Stimulated activated CD8-positive, alpha-beta memory T cell treated with anti-CD3 and anti-CD28 coated beads, Interleukin-4, amount 100 ng/mL, for 48 hours (primary cell): Measurements from ENCODE around the gene TMCC3.
"Not testable (repeated sequence)": the region's sequence is repeated elsewhere in the genome, so short reads cannot be mapped to it uniquely, and the experiment has no call there.

ENCODE experiments used
- DNase-seq: peaks from one replicate; pipeline ENCODE4 v3.0.0-alpha.2; 2020

Gene TMCC3

GRCh38 chr12:94631058-94631457 lies 19.3 kb downstream of the TMCC3 start:
- DNase-seq = no peak

- no peak for DNase-seq
Observed at GRCh38 chr12:94628819-94629472, 21.4 kb downstream of the TMCC3 start.

GRCh38 chr12:94628369-94628768 lies 22.0 kb downstream of the TMCC3 start:
- no peak for DNase-seq

GRCh38 chr12:94625531-94625930 lies 24.8 kb downstream of the TMCC3 start:
- DNase-seq = no peak

GRCh38 chr12:94623161-94623920 lies 27.0 kb downstream of the TMCC3 start:
- no peak for DNase-seq

GRCh38 chr12:94622475-94622874 lies 27.9 kb downstream of the TMCC3 start:
- DNase-seq = no peak

GRCh38 chr12:94621662-94622359 lies 28.5 kb downstream of the TMCC3 start:
- peak; percentile 47 for DNase-seq

GRCh38 chr12:94620621-94621020 lies 29.7 kb downstream of the TMCC3 start:
- DNase-seq = no peak

GRCh38 chr12:94618995-94619695 lies 31.2 kb downstream of the TMCC3 start:
- DNase-seq = peak; percentile 37

GRCh38 chr12:94617101-94617500 lies 33.3 kb downstream of the TMCC3 start:
- no peak for DNase-seq

GRCh38 chr12:94616203-94616729 lies 34.1 kb downstream of the TMCC3 start:
- DNase-seq = no peak

GRCh38 chr12:94615260-94616181 lies 34.8 kb downstream of the TMCC3 start:
- no peak for DNase-seq

- no peak for DNase-seq
Observed at GRCh38 chr12:94614288-94614721, 36.1 kb downstream of the TMCC3 start.

GRCh38 chr12:94609917-94610443 lies 40.4 kb downstream of the TMCC3 start:
- DNase-seq = no peak

- not testable (repeated sequence) for DNase-seq
Observed at GRCh38 chr12:94606810-94607209, 43.5 kb downstream of the TMCC3 start.

GRCh38 chr12:94604366-94604698 lies 46.0 kb downstream of the TMCC3 start:
- DNase-seq = no peak

GRCh38 chr12:94603434-94604365 lies 46.7 kb downstream of the TMCC3 start:
- DNase-seq = peak; percentile 80

GRCh38 chr12:94602024-94602423 lies 48.3 kb downstream of the TMCC3 start:
- no peak for DNase-seq

GRCh38 chr12:94601307-94601706 lies 49.0 kb downstream of the TMCC3 start:
- not testable (repeated sequence) for DNase-seq

GRCh38 chr12:94599189-94599588 lies 51.2 kb downstream of the TMCC3 start:
- DNase-seq = no peak
